ENCODE results near the gene GMEB1.

The GMEB1 gene

DNA sequence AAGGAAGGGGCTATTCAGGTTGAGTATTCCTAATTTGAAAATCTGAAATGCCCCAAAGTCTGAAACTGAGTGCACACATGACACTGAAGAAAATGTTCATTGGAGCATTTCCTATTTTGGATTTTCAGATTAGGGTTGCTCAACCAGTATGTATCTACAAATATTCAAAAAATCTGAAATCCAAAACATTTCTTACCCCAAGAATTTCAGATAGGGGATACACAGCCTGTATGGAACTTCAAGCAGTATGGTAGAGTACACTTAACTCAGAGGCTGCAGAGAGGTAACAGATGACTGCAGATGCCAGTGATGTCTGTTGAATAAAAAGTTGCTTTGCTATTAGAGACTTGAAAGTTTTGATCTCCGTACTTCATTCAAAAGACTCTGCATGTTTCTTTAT, 87.1 kb downstream of the GMEB1 start:
- no peak for DNase-seq

GRCh38 chr1:28756846-28757245, 88.3 kb downstream of the GMEB1 start:
- no peak for DNase-seq

DNA sequence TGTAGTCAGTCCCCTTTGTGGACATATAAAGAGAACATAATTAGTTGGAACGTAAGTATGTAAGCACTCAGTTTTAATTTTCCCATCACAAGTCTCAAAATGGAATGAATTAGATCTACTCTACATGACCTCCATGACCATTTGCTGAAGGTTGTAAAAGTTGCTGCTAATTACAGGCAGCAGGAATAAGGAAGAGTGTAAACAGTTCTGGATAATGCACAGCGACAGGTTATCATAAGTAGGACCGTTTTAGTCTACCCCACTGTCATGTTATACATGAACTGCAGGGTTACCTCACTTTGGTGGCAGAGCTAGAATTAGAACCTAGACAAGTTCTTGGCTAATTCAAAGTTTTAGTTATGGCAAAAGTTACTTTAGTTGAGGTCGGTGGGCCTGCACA, 89.8 kb downstream of the GMEB1 start:
- no peak for DNase-seq

DNA sequence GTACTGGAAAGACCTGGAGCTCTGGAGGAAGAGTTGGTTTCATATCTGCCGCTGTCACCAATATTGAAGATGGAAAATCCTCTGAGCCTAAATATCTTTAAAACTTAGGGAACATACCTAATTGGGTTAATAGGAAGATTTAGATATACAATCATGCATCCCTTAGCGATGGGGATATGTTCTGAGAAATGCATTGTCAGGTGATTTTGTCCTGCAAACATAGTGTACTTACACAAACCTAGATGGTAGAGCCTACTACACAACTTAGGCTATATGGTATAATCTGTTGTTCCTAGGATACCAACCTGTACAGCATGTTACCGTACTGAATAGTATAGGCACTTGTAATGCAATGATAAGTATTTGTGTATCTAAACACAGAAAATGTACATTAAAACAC, 90.7 kb downstream of the GMEB1 start:
- DNase-seq, result no peak

GRCh38 chr1:28761189-28761588, 92.6 kb downstream of the GMEB1 start:
- DNase-seq, result no peak

GRCh38 chr1:28766532-28767183, 98.1 kb downstream of the GMEB1 start:
- no peak for DNase-seq
